ENCODE data around the gene EPDR1. TPM values are rescaled to one million over a fixed set of nuclear protein-coding genes. Genes with fewer than 3 reads are reported as not detected.
"Not testable (repeated sequence)": the region's sequence is repeated elsewhere in the genome, so short reads cannot be mapped to it uniquely, and the experiment has no call there.

Gene EPDR1
- total and polyA plus RNA-seq, 4 donors: 26.2 to 62.4 (median 39.0) TPM

GRCh38 chr7:37945336-37945735, 24.9 kb downstream of the EPDR1 start:
- H3K4me3 ChIP-seq (ENCODE audit: low read depth, low read length): no peak overlapping the region
- H3K36me3 ChIP-seq (ENCODE audit: control insufficient read depth, insufficient read depth, low read length): peaks cover 3% of the 10 kb centered on the region
- no peak overlapping the region for H3K27ac ChIP-seq (ENCODE audit: low read depth, low read length)
- peaks cover 10% of the 10 kb centered on the region for H3K4me1 ChIP-seq (ENCODE audit: control insufficient read depth, insufficient read depth, low read length)
- no peak for DNase-seq (ENCODE audit: low read depth in 4 of 6, low spot score in 6 of 6)
- H3K27me3 ChIP-seq (ENCODE audit: control insufficient read depth, insufficient read depth, low read length): no peaks in the 10 kb centered on the region
- no CpG with 5 or more reads among the region's 4 CpGs for WGBS (ENCODE audit: insufficient coverage)
- no peaks in the 10 kb centered on the region for H3K9me3 ChIP-seq (ENCODE audit: control insufficient read depth, insufficient read depth, low read length)

GRCh38 chr7:37947138-37947940, 26.9 kb downstream of the EPDR1 start:
- Histone ChIP-seq H3K4me1 (ENCODE audit: control insufficient read depth, insufficient read depth, low read length) (peaks cover 10% of the 10 kb centered on the region), H3K36me3 (ENCODE audit: control insufficient read depth, insufficient read depth, low read length) (peaks cover 12% of the 10 kb centered on the region), H3K4me3 (ENCODE audit: low read depth, low read length) (no peak overlapping the region), H3K27ac (ENCODE audit: low read depth, low read length) (no peak overlapping the region), H3K9me3 (ENCODE audit: control insufficient read depth, insufficient read depth, low read length) (no peaks in the 10 kb centered on the region), H3K27me3 (ENCODE audit: control insufficient read depth, insufficient read depth, low read length) (no peaks in the 10 kb centered on the region)
- DNase-seq (ENCODE audit: low read depth in 4 of 6, low spot score in 6 of 6): no peak
- WGBS (ENCODE audit: insufficient coverage): 74% methylated on average over 3 of the region's 7 CpGs

GRCh38 chr7:37947941-37948210, 27.4 kb downstream of the EPDR1 start:
- Histone ChIP-seq H3K27me3 (ENCODE audit: control insufficient read depth, insufficient read depth, low read length) (no peaks in the 10 kb centered on the region), H3K4me1 (ENCODE audit: control insufficient read depth, insufficient read depth, low read length) (peaks cover 8% of the 10 kb centered on the region), H3K4me3 (ENCODE audit: low read depth, low read length) (no peak overlapping the region), H3K36me3 (ENCODE audit: control insufficient read depth, insufficient read depth, low read length) (peaks cover 12% of the 10 kb centered on the region), H3K27ac (ENCODE audit: low read depth, low read length) (no peak overlapping the region), H3K9me3 (ENCODE audit: control insufficient read depth, insufficient read depth, low read length) (no peaks in the 10 kb centered on the region)
- no peak for DNase-seq (ENCODE audit: low read depth in 4 of 6, low spot score in 6 of 6)
- WGBS (ENCODE audit: insufficient coverage): 73% methylated on average over 7 of the region's 7 CpGs

DNA sequence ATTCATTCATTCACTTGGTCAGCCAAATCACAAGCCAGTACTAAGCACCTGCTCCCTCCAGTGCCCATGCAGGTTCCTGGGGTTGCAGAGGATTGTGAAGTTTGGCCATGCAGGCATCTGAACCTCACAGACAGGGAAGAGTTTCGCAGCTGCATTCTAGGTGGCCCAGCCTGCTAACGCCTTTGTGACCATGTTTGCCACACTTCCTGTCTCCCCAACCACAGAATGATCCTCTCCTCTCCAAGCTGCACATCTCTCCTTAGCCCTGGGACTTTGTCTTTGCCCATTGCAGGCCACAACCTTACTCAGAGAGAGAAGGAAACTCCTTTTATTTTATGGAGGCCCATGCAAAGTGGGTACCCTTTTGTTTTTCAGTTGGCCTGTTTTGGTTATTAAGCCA, 31.8 kb downstream of the EPDR1 start:
- no peaks in the 10 kb centered on the region for H3K27me3 ChIP-seq (ENCODE audit: control insufficient read depth, insufficient read depth, low read length)
- 100% methylated on average over 2 of the region's 2 CpGs for WGBS (ENCODE audit: insufficient coverage)

DNA sequence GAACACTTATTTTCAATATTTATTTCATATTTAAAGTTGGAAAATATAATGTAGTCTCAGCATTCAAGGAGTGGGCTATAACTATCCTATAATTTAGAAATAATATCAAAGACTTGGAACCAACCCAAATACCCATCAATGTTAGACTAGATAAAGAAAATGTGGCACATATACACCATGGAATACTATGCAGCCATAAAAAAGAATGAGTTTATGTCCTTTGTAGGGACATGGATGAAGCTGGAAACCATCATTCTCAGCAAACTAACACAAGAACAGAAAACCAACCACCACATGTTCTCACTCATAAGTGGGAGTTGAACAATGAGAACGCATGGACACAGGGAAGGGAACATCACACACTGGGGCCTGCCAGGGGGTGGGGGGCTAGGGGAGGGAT, 33.8 kb downstream of the EPDR1 start:
- WGBS (ENCODE audit: insufficient coverage): no CpG with 5 or more reads among the region's 1 CpG
- H3K27me3 ChIP-seq (ENCODE audit: control insufficient read depth, insufficient read depth, low read length); H3K4me3 ChIP-seq (ENCODE audit: low read depth, low read length); H3K27ac ChIP-seq (ENCODE audit: low read depth, low read length); H3K9me3 ChIP-seq (ENCODE audit: control insufficient read depth, insufficient read depth, low read length); H3K4me1 ChIP-seq (ENCODE audit: control insufficient read depth, insufficient read depth, low read length); DNase-seq (ENCODE audit: low read depth in 4 of 6, low spot score in 6 of 6): not testable (repeated sequence)
- peaks cover 12% of the 10 kb centered on the region for H3K36me3 ChIP-seq (ENCODE audit: control insufficient read depth, insufficient read depth, low read length)

More for the DNA sequence above, 31.8 kb downstream of the EPDR1 start:
- Histone ChIP-seq H3K9me3 (ENCODE audit: control insufficient read depth, insufficient read depth, low read length) (no peaks in the 10 kb centered on the region), H3K36me3 (ENCODE audit: control insufficient read depth, insufficient read depth, low read length) (peaks cover 12% of the 10 kb centered on the region), H3K27ac (ENCODE audit: low read depth, low read length) (no peak overlapping the region), H3K4me3 (ENCODE audit: low read depth, low read length) (no peak overlapping the region), H3K4me1 (ENCODE audit: control insufficient read depth, insufficient read depth, low read length) (no peaks in the 10 kb centered on the region)
- no peak for DNase-seq (ENCODE audit: low read depth in 4 of 6, low spot score in 6 of 6)

DNA sequence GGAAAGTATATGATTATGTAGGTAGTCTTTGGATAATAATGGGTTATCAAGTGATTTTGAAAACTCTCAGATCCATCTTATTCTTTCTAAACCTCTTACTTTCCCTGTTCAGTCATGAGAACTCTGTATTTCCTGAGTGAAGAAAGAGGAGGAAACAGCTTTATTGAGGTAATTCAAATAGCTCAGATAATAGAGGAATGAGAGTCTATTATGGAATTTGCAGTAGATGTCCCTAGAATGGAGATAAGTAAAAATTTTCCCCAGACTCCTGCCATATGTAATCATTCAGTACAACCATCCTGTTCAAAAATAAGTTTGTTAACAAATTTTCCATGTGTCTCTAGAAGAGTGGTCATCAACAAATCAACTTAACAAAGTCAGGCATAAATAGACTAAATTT, 36.4 kb downstream of the EPDR1 start:
- no peak for DNase-seq (ENCODE audit: low read depth in 4 of 6, low spot score in 6 of 6)
- Histone ChIP-seq H3K4me3 (ENCODE audit: low read depth, low read length) (no peak overlapping the region), H3K27me3 (ENCODE audit: control insufficient read depth, insufficient read depth, low read length) (no peaks in the 10 kb centered on the region), H3K27ac (ENCODE audit: low read depth, low read length) (no peak overlapping the region), H3K4me1 (ENCODE audit: control insufficient read depth, insufficient read depth, low read length) (no peaks in the 10 kb centered on the region), H3K36me3 (ENCODE audit: control insufficient read depth, insufficient read depth, low read length) (peaks cover 4% of the 10 kb centered on the region), H3K9me3 (ENCODE audit: control insufficient read depth, insufficient read depth, low read length) (no peaks in the 10 kb centered on the region)

DNA sequence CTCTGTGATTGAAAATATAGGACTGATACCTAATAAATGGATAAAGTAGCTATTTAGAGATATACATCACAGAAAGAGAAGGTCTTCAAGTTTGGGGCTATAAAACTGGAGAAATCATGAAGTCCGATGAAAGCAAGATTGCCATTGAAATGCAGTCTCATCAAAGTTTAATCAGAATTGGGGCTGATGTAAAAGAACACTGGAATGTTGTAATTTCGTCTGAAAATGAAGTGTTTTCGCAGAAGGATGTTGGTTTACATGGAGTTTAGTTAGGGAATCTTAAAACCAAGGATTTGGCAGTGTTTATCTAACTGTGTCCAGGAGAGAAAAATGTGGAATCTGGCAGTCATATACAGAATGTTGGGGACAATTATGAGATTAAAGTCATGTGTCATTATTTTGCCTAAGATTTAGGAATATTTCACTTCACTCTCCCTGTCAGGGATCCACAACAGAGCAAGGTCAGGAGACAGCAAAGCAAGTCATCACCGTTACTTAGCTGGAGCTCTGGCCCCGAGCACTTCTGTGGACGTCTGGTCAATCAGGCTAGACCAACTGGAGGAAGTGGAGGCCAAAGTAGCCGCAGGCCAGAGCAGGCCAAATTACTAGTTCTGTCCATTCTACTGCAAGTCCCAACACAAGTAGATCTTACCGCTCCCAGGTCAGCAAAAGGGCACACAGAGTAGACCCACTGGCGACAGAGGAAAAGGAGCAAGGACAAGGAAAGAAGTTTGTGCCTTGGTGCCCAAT, 37.0 kb downstream of the EPDR1 start:
- no peaks in the 10 kb centered on the region for H3K9me3 ChIP-seq (ENCODE audit: control insufficient read depth, insufficient read depth, low read length)
- H3K27ac ChIP-seq (ENCODE audit: low read depth, low read length): no peak overlapping the region
- 96% methylated on average over 9 of the region's 9 CpGs for WGBS (ENCODE audit: insufficient coverage)
- DNase-seq (ENCODE audit: low read depth in 4 of 6, low spot score in 6 of 6): no peak
- H3K4me3 ChIP-seq (ENCODE audit: low read depth, low read length): no peak overlapping the region
- H3K36me3 ChIP-seq (ENCODE audit: control insufficient read depth, insufficient read depth, low read length): no peaks in the 10 kb centered on the region
- no peaks in the 10 kb centered on the region for H3K4me1 ChIP-seq (ENCODE audit: control insufficient read depth, insufficient read depth, low read length)
- H3K27me3 ChIP-seq (ENCODE audit: control insufficient read depth, insufficient read depth, low read length): no peaks in the 10 kb centered on the region

DNA sequence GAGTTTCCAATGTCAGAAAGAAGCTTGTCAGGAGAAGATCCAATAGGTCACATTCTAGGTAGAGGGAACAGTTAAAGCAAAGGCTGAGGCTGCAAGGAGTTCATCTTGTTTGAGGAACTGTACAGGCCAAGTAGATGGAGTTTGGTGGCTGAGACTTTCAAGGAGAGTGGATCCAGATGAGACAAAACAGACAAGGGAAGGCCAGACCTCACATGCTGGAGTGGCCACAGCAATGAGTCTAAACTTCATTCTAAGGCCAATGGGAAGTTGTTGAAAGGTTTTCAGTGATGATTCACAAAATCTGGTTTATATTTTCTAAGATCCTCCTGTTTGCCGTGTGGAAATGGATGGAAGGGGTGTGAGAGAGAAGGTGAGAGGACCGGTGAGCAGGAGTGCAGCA, 40.0 kb downstream of the EPDR1 start:
- H3K4me3 ChIP-seq (ENCODE audit: low read depth, low read length): no peak overlapping the region

GRCh38 chr7:37961251-37961650, 40.8 kb downstream of the EPDR1 start:
- Histone ChIP-seq H3K27me3 (ENCODE audit: control insufficient read depth, insufficient read depth, low read length) (no peaks in the 10 kb centered on the region), H3K4me3 (ENCODE audit: low read depth, low read length) (no peak overlapping the region), H3K27ac (ENCODE audit: low read depth, low read length) (no peak overlapping the region), H3K36me3 (ENCODE audit: control insufficient read depth, insufficient read depth, low read length) (no peaks in the 10 kb centered on the region), H3K4me1 (ENCODE audit: control insufficient read depth, insufficient read depth, low read length) (no peaks in the 10 kb centered on the region), H3K9me3 (ENCODE audit: control insufficient read depth, insufficient read depth, low read length) (no peaks in the 10 kb centered on the region)
- WGBS (ENCODE audit: insufficient coverage): 89% methylated on average over 5 of the region's 5 CpGs
- no peak for DNase-seq (ENCODE audit: low read depth in 4 of 6, low spot score in 6 of 6)

More for the DNA sequence above, 40.0 kb downstream of the EPDR1 start:
- WGBS (ENCODE audit: insufficient coverage): 93% methylated on average over 2 of the region's 2 CpGs
- H3K4me1 ChIP-seq (ENCODE audit: control insufficient read depth, insufficient read depth, low read length): no peaks in the 10 kb centered on the region
- H3K9me3 ChIP-seq (ENCODE audit: control insufficient read depth, insufficient read depth, low read length): no peaks in the 10 kb centered on the region
- H3K27ac ChIP-seq (ENCODE audit: low read depth, low read length): no peak overlapping the region
- no peaks in the 10 kb centered on the region for H3K27me3 ChIP-seq (ENCODE audit: control insufficient read depth, insufficient read depth, low read length)
- no peaks in the 10 kb centered on the region for H3K36me3 ChIP-seq (ENCODE audit: control insufficient read depth, insufficient read depth, low read length)
- DNase-seq (ENCODE audit: low read depth in 4 of 6, low spot score in 6 of 6): no peak

- Histone ChIP-seq H3K27ac (ENCODE audit: low read depth, low read length) (no peak overlapping the region), H3K36me3 (ENCODE audit: control insufficient read depth, insufficient read depth, low read length) (no peaks in the 10 kb centered on the region), H3K4me1 (ENCODE audit: control insufficient read depth, insufficient read depth, low read length) (no peaks in the 10 kb centered on the region), H3K27me3 (ENCODE audit: control insufficient read depth, insufficient read depth, low read length) (no peaks in the 10 kb centered on the region), H3K4me3 (ENCODE audit: low read depth, low read length) (no peak overlapping the region), H3K9me3 (ENCODE audit: control insufficient read depth, insufficient read depth, low read length) (no peaks in the 10 kb centered on the region)
- 100% methylated on average over 1 of the region's 5 CpGs for WGBS (ENCODE audit: insufficient coverage)
- no peak for DNase-seq (ENCODE audit: low read depth in 4 of 6, low spot score in 6 of 6)
Observed at GRCh38 chr7:37964196-37964595, 43.8 kb downstream of the EPDR1 start.

Data from spinal cord (tissue), 10 donors.